ENCODE results near the gene AP3S1. TPM values are rescaled to one million over a fixed set of nuclear protein-coding genes. Genes with fewer than 3 reads are reported as not detected.
A peak's percentile ranks its signal among the peaks of the same experiment; 100 is the strongest.

AP3S1 gene
- total RNA-seq, 1 donor from 2014 or later = 56.0 TPM

DNA sequence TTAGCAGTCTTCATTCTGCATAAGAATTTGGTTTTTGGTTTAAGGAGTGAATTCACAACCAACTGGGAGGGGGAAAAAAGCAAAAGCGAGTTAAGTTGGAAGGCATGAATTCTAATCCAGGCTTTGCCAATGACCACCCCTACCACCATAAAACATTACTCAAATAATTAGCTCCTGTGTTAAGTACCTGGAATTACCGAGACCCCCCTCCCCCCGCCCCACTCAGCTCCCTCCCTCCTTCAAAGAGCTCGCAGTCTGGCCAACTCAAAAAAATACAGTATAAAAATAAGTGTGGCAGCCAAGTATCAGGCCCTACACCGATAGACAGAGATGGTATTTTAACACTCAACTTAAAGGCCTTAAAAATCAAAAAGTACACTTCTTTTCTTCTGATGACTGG is 862 bp upstream of the AP3S1 start:
- TF ChIP-seq, protein P1, sequence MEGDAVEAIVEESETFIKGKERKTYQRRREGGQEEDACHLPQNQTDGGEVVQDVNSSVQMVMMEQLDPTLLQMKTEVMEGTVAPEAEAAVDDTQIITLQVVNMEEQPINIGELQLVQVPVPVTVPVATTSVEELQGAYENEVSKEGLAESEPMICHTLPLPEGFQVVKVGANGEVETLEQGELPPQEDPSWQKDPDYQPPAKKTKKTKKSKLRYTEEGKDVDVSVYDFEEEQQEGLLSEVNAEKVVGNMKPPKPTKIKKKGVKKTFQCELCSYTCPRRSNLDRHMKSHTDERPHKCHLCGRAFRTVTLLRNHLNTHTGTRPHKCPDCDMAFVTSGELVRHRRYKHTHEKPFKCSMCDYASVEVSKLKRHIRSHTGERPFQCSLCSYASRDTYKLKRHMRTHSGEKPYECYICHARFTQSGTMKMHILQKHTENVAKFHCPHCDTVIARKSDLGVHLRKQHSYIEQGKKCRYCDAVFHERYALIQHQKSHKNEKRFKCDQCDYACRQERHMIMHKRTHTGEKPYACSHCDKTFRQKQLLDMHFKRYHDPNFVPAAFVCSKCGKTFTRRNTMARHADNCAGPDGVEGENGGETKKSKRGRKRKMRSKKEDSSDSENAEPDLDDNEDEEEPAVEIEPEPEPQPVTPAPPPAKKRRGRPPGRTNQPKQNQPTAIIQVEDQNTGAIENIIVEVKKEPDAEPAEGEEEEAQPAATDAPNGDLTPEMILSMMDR (IDR thresholded peaks at IDR 0.05; ENCODE audit: unreplicated experiment) = no peak
- peaks cover 42% of the 10 kb centered on the region for H3K4me1 Mint-ChIP-seq
- no peaks in the 10 kb centered on the region for H3K9me3 Mint-ChIP-seq
- peak overlapping the region; percentile 97 for H3K4me3 Mint-ChIP-seq
- H3K36me3 Mint-ChIP-seq = peaks cover 12% of the 10 kb centered on the region
- H3K27me3 Mint-ChIP-seq (ENCODE audit: low read depth) = no peaks in the 10 kb centered on the region
- H3K27ac Mint-ChIP-seq = peak overlapping the region; percentile 100
- no peak for DNase-seq (ENCODE audit: low spot score in 2 of 2, unreplicated experiment in 2 of 2)

DNA sequence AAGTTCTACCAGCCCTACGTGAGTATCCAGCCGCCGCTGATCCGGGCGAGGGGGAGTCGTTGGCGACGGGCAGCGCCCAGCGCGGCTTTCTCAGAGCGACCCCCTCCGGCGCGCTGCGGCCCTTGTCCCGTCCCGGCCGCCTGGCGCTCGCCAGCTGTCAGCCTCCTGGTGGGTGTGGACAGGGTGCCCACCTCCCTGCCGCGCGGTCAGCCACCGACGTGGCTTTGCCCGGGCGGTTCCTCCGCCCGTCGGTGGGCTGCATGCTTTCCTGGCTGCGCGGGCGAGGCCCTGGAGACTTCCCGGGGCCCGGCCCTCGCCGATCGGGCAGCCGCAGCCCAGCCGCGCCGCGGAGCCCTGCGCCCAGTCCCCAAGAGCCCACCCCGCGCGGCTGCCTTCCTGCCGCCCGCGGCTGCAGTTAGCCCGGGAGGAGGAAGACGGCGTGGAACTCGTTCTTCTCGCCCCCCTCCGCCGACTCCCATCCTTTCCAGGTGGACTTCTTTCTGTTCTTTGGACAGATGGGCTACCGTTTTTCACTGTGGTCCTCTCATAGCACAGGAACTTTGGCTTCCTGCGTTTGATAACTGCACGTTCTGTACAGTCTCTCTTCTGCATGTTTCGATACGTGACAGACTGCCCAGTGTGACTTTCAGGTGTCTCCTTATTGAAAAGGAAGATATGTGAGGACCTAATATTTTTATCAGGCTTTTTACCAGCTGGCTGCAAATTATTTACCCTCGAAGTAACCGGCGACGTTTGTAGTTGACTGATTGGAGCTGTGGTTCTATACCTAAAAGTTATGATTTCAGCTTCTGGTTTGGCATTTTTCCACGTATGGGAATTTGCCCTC is 577 bp downstream of the AP3S1 start:
- Mint-ChIP-seq H3K9me3 (no peaks in the 10 kb centered on the region), H3K4me3 (peak overlapping the region; percentile 97), H3K36me3 (peaks cover 4% of the 10 kb centered on the region), H3K4me1 (peaks cover 42% of the 10 kb centered on the region), H3K27ac (peak overlapping the region; percentile 92), H3K27me3 (ENCODE audit: low read depth) (no peaks in the 10 kb centered on the region)
- TF ChIP-seq, protein P1 (IDR thresholded peaks at IDR 0.05; ENCODE audit: unreplicated experiment) = no peak
- no peak for DNase-seq (ENCODE audit: low spot score in 2 of 2, unreplicated experiment in 2 of 2)

DNA sequence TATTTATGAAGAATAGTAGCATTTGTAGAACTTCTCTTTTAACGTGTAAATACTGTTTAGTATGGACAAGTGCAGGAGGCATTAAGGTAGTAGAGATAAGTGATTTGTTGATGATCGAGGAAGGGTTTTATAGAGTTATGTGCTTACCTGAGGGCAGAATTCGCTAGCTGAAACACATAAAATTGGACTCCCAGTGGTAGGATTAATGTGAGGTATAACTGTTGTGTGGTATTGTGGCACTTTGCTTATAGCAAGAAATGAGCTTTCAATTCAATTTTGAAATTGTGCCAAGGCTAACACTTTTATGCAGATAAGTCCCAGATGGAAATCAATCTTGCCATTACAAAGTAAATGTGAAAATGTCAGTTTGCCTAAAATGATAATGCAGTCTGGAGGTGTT is 1.2 kb downstream of the AP3S1 start:
- TF ChIP-seq, protein P1 (IDR thresholded peaks at IDR 0.05; ENCODE audit: unreplicated experiment) = no peak
- no peak overlapping the region for H3K27ac Mint-ChIP-seq
- H3K9me3 Mint-ChIP-seq = no peaks in the 10 kb centered on the region
- peaks cover 39% of the 10 kb centered on the region for H3K4me1 Mint-ChIP-seq
- no peaks in the 10 kb centered on the region for H3K36me3 Mint-ChIP-seq
- no peaks in the 10 kb centered on the region for H3K27me3 Mint-ChIP-seq (ENCODE audit: low read depth)
- no peak for DNase-seq (ENCODE audit: low spot score in 2 of 2, unreplicated experiment in 2 of 2)
- peak overlapping the region; percentile 97 for H3K4me3 Mint-ChIP-seq

DNA sequence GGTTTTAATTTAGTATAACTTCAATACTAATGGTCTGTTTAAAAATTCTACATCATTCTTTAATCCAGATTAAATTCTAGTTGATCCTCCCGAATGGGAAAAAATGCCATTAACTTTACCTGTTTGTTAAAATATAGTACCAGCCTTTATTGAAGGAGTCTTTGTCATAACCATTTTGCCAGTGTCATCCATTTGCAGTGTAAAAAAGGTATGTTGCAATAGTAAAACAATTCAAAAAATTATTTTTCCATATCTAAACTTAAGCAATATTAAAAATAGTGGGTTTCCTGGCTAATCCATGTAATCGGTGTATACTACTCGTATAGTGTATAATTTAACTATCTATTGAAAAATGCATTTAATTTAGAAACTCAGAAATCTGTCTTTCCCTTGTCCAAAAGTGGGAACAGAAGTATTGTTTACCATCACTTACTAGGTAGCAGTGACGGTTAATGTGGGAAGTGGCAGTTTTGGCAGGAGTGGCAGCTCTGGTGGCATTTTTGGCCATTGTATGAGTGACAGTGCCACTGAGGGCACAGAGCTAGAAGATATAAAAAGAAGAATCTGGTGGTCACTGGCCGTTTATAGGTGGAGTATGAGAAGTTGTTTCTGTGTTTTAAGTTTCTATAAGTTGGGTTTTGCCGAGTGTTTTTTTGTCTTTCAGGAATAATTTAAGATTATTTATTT is 1.9 kb downstream of the AP3S1 start:
- DNase-seq (ENCODE audit: low spot score in 2 of 2, unreplicated experiment in 2 of 2) = no peak
- Mint-ChIP-seq H3K4me1 (peaks cover 39% of the 10 kb centered on the region), H3K36me3 (no peaks in the 10 kb centered on the region), H3K27me3 (ENCODE audit: low read depth) (no peaks in the 10 kb centered on the region), H3K4me3 (peak overlapping the region; percentile 97), H3K27ac (no peak overlapping the region), H3K9me3 (no peaks in the 10 kb centered on the region)
- TF ChIP-seq, protein P1 (IDR thresholded peaks at IDR 0.05; ENCODE audit: unreplicated experiment) = no peak

DNA sequence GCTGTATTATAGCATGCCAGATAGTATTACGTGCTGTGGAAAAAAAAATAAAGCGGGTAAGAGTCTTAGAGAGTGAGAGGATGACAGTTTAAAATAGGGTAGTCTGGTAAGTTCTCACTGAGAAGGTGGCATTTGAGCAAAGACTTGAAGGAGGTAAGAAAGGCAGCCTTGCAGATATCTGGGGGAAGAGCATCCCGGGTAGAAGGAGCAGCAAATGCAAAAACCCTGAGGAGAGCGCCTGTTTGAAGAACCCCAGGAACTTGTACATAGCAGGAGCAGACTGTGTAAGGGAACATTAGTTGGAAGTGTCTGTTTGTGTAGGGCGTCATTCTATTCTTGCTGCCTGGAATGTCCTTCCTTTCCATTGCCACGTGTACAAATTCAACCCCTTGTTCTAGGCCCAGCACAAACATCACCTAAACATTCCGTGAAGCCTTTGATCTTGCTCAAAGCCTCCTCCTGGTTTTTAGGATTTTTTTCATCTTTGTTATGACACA is 2.6 kb downstream of the AP3S1 start:
- TF ChIP-seq, protein P1 (IDR thresholded peaks at IDR 0.05; ENCODE audit: unreplicated experiment) = no peak
- no peak for DNase-seq (ENCODE audit: low spot score in 2 of 2, unreplicated experiment in 2 of 2)
- Mint-ChIP-seq H3K4me3 (no peak overlapping the region), H3K9me3 (no peaks in the 10 kb centered on the region), H3K27ac (no peak overlapping the region), H3K4me1 (peaks cover 32% of the 10 kb centered on the region), H3K27me3 (ENCODE audit: low read depth) (no peaks in the 10 kb centered on the region), H3K36me3 (no peaks in the 10 kb centered on the region)
